Fibroblast of skin of scalp (primary cell): ENCODE data around the gene PIGK. TPM values are rescaled to one million over a fixed set of nuclear protein-coding genes. Genes with fewer than 3 reads are reported as not detected.
A peak's percentile ranks its signal among the peaks of the same experiment; 100 is the strongest.
"Not testable (repeated sequence)": the region's sequence is repeated elsewhere in the genome, so short reads cannot be mapped to it uniquely, and the experiment has no call there.

ENCODE experiments used
- DNase-seq: peaks from one replicate; pipeline ENCODE4 v3.0.0-alpha.2; 2013
- polyA plus RNA-seq, 2 experiments: library from polyadenylated mRNA; unstranded; fragments of 120-200 nt; gene quantifications; one replicate each; pipeline ENCODE4 v1.2.1, GENCODE V29; 2013; ENCODE audit not compliant: insufficient read length in 2 of 2

The PIGK gene
- 44.8 TPM for polyA plus RNA-seq (2013, experiment 1 of 2; ENCODE audit: insufficient read length)
- polyA plus RNA-seq (2013, experiment 2 of 2; ENCODE audit: insufficient read length): 45.9 TPM

DNA sequence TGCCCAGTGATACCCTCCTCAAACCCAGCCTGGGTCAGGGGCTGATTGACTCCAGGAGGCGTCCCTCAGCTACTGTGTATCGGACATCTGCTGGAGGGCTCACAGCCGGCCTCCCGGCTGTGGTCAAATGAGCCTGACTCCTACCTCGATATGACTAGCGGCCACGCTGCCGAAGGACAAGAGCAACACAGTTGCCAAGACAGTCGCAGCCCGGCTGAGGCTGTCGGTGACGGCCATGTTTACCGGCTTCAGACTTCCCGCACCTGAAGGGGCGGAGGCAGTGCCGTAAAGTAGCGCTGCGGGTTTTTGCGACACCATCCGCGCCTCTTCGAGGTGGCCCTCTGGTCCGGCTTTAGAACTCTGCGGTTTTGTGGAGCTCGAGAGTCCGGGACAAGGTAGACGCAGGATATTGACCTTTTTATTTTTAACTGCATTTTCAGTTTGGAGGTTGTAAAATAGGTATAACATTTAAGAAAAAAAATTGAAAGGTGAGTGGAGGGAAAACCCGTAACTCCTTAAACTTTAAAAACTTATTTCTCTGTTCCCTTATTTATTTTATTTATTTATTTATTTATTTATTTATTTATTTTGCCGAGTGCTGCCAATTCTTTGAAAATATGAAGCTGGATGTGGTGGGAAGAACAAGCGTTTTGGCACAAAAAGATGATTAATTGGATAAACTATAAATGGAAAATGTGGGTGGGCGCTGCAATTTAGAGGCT, at the start of gene PIGK:
TSS of gene PIGK (minus strand) at position 265 of the 722 bp plus-strand sequence. CDS start at position 237, 28 bp downstream.
- peak; percentile 83 for DNase-seq

DNA sequence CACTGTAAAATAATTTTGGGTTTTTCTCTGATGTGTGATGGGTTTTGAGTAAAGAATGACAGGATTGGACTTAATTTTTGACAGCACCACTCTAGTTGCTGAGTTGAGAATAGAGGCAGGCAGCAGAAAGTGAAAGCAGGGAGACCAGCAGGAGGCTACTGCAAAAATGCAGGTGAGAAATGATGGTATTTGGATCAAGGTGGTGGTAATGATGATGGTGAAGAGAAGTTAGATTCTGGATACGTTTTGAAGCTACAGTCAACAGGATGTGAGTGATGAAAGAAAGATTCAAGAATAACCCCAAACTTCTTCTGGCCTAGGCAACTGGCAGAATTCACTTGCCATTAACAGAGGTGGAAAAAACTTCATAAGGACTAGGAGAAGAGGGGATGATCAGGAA, 47.8 kb upstream of the PIGK start:
- DNase-seq: no peak

DNA sequence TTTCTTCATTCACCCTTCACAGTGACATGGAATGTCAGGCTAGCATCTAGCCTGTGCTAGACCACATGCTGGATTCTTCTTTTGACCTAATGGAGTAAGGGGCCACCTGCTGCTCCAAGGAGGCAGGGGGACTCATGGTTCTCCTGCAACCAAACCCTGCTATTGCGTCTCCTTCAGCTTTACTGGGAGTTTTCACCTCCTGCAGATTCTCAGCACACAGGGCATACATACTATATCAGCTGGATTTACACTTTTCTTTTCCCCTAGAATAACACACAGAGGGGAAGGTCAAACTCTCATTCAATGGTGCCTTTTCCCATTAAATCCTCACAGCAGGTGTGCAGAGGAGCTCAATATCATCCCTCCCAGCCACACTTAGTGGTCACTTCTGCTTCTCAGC, 46.0 kb upstream of the PIGK start:
- DNase-seq: no peak

DNA sequence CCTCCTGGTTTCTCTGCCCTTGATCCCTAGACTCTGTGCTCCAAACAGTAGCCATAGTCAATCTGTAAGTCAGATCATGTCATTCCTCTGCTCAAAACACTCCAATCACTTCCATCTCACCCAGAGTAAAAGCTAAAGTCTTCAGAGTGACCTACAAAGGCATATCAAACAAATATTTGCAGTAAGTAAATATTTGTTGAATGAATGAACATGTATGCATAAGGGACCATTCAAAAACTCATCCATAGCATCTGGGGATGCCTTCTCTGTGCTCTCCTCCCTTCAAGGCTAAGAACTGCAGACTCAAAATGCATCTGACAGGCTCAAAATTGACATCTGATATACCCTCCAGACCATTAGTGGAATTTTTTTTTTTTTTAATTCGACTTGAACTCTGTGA, 44.5 kb upstream of the PIGK start:
- no peak for DNase-seq

DNA sequence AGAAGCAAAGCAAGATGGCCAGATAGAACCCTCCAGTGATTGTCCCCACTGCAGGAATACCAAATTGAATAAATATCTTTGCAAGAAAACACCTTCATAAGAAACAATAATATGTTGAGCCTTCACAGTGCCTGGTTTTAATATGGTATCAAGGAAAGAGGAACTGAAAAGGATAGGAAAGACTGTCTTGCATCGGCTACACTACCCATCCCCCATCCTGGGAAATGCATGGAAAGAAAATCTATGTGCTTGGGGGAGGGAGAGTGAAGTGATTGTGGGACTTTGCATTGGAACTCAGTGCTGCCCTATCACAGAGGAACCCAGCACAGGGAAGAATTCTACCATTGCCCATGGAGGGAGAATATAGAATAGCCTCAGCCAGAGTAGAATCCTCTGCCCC, 34.0 kb upstream of the PIGK start:
- no peak for DNase-seq

DNA sequence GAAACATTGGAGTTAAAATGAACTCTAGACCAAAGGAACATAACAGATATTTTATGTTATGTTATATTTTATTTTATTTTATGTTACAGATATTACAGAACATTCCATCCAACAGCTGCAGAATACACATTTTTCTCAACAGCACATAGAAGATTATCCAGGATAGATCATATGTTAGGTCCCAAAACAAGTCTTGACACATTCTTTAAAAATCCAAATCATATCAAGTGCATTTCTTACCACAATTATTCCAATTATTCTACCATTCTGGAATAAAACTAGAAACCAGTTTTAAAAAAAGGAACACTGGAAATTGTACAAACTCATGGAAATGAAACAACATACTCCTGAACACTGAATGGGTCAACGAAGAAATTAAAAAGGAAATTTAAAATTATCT, 30.9 kb upstream of the PIGK start:
- no peak for DNase-seq

DNA sequence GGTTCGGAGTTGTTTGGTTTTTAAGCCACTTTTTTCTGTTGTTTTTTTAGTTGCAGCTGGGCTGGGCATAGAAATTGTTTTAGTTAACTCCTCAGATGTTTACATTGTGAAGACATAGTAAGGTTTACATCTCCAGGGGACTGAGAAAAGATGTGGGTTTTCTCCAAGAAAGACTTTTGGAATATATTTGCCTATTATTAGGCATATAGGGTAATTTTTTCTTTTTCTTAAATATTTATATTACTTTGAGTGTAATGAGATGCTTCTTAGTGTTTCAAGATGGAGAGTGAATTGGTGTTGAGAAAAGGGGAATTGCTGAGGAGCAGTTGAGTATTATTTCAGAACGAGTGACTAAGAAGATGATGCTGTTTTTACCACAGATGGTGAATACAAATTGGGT, 26.6 kb upstream of the PIGK start:
- DNase-seq: no peak

DNA sequence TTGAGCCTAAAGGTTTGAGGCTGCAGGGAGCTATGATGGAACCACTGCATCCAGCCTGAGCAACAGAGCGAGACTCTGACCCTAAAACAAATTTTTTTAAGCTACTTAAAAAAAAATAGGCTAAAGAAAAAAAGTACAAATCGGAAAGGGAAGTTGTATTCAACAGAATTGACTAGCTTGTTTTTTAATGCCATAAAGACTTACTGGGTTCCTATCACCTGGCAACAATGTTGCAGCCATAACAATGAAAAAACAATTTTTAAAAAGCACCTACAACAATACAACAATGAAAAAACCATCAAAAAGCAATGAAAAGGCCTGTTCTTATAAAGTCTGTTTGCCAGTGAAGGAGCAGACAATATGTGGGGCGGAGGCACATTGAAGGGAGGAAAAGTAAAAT, 20.1 kb upstream of the PIGK start:
- DNase-seq: no peak

DNA sequence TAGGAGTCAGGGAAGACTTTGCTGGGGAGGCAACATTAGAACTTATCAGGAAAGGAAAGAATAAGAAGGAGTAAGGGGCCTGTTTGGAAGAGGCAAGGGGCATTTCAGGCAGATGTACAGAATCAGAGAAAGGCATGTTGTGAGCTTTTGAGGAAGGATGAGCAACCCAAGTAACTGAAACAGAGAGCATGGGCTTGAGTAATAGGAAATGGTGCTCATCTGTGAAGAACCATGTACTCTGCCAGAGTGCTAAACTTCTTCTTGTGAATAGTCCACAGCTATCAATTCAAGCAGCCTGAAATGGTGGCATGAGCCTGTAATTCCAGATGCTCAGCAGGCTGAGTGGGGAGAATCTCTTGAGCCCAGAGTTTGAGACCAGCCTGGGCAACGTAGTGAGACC, 19.2 kb upstream of the PIGK start:
- DNase-seq: no peak

DNA sequence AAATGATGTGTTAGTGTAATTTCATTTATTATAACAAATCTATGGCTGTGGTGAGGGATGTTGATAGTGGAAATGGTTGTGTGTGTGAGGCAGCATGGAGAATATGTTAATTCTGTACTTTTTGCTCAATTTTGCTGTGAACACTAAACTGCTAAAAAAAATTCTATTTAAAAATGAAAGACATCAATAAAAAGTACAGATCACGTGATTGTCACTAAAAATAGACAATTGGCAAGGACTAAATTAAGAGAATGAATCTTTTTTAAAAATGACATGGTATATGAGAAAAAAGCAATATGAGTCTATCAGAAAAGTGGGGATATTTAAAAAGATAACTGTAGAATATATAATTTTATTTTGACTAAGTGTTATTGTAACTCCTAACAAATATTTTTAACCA, 15.7 kb upstream of the PIGK start:
- DNase-seq: no peak

DNA sequence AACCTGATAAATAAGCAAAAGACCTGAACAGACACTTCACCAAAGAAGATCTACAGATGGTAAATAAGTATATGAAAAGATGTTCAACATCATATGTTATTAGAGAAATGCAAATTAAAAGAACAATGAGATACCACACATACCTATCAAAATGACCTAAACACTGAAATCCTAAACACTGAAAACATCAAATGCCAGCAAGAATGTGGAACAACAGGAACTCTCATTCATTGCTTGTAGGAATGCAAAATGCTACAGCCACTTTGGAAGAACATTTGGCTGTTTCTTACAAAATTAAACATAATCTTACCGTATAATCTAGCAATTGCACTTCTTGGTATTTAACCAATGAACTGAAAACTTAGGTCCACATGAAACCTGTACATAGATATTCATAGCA, 14.9 kb upstream of the PIGK start:
- no peak for DNase-seq

DNA sequence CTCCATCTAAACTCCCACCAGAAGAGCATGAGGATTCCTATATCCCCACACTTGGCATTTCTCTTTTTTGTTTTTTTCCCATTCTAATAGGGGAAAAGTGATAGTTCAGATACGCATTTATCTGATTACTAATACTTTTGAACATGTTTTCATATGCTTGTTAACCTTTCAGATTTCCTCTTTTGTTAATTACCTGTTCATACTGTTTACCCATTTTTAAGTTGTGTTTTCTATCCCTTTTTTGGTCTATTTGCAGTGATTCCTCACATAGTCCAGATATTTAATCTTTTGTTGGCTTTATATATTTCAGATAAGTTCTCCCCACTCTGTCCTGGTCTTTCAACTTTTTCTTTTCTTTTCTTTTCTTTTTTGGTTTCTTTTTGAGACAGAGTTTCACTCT, 13.6 kb upstream of the PIGK start:
- no peak for DNase-seq

DNA sequence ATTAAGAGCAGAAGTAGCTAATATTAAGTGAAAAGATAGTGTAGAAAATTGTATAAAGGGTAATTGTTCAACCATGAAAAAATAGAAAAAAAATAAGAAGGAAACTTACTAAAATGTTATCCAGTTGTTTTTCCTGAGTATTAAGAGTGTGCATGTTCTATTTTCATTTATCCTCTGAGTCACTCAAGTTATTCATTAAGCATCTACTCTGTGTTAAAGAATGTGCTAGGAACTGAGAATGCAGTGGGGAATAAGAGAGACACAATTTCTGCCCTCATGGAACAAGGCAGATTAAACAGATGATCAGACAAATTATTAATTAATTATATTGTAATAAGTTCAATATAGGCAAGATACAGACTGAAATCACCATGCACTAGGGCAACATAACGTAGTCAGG, 10.8 kb upstream of the PIGK start:
- peak; percentile 37 for DNase-seq

DNA sequence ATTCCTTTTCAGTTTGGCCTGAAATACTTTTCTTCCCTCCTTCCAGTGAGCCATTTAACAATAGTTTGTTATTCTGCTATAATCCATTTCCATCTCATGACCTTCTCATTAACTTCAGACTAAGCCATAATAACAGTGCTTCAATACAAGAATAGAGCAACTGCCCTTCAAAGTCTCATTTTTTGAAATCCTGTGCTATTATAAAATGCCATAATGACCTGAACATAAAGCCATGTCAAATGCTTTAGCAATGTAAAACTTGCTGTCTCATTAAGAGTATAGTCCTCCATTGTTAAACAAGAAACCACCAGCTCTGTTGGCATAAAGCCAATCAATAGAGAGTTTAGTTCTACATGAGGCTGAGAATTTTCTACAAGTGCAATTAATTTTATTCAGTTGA, 9.6 kb upstream of the PIGK start:
- DNase-seq: no peak

DNA sequence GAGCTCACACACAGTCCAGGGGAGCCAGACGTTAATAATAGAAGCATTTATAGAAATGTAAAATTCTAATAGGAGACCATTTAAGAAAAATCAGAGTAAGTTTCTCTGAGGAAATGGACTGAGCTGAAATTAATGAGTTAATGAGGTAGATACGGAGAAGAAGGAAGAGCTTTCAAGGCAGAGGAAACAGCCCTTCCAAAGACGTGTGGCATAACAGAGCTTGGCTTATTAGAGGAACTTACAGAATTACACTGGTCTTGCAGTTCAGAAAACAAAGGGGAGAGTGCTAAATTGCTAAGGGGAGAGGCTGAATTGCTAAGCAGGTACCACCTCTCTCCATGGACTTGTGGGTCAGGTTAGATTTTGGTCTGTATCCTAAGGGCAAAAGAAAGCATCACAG, 8.2 kb upstream of the PIGK start:
- no peak for DNase-seq

DNA sequence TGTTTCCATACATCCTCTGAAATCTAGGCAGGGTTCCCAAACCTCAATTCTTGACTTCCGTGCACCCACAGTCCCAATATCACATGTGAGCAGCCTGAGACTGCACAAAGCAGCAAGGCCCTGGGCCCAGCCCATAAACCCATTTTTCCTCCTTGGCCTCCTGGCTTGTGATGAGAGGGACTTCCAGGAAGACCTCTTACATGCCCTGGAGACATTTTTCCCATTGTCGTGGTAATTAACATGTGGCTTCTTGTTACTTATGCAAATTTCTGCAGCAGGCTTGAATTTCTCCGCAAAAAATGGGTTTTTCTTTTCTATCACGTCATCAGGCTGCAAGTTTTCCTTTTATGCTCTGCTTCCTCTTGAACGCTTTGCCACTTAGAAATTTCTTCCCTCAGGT, 3.3 kb upstream of the PIGK start:
- DNase-seq: no peak

DNA sequence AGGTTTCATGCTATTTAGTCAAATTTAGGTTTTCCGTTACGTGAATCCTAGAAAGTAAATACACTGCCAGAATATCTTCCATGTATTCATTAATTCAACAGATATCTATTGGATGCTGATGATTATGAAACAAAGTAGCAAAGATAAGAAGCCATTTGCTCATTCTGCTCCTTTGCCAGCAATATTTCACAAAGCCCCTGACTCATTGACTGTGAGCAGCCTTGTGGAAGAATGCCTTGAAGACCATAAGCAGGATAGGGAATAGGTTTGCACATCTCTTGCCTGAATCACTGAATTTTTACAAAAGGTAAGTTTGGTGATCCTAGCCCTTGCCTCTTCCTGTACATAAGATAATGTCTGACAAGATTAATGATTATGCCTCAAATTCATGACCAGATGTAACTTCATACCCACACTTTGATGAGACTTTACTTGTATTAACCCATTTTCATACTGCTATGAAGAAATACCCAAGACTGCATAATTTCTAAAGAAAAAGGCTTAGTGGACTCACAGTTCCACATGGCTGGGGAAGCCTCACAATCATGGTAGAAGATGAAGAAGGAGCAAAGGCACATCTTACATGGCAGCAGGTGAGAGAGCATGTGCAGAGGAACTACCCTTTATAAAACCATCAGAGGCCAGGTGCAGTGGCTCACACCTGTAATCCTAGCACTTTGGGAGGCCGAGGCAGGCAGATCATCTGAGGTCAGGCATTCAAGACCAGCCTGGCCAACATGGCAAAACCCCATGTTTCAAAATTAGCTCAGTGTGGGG, 1.6 kb upstream of the PIGK start:
- peak; percentile 20 for DNase-seq

DNA sequence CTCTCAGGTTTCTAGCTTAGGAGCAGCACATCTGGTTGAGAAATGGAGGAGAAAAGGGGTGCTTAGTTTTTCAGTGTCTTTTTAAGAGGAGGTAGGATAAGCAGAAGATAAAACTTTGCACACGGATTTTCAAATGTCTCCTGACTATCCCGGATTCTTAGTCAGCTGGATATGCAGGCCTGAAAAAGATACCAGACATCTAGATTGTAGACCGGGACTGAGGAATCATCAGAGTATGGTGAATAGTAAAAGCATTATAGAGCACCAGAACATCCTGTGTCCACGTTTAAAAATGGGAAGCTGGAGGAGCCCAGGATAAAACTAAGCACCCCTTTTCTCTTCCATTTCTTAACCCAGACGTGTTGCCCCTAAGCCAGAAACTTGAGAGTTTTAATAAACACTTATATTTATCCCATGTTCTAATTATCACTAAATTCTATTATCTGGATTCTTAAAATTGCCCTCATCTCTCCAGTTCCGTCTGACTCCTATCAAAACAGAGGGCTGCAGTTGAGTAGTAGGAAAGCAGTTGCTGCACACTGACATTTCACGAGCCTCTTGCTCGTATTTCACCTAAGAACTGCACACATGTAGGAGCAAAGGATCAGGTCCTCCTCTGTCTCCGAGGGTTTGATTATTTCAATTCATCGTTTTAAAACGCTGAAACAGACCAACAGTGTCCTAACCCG, 609 bp downstream of the PIGK start:
- no peak for DNase-seq

DNA sequence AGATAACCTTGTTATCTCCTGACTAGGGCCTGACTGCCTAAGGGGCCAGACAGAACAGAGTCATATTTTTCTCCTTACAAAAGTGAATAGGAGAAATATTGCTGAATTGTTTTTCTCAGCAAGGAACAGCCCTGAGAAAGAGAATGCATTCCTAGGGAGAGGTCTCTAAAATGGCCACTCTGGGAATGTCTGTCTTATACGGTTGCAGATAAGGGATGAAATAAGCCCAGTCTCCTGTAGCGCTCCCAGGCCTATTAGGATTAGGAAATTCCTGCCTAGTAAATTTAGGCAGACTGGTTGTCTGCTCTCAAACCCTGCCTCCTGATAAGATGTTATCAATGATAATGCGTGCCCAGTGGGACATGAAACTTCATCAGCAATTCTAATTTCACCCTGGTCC, 15.2 kb downstream of the PIGK start:
- not testable (repeated sequence) for DNase-seq

DNA sequence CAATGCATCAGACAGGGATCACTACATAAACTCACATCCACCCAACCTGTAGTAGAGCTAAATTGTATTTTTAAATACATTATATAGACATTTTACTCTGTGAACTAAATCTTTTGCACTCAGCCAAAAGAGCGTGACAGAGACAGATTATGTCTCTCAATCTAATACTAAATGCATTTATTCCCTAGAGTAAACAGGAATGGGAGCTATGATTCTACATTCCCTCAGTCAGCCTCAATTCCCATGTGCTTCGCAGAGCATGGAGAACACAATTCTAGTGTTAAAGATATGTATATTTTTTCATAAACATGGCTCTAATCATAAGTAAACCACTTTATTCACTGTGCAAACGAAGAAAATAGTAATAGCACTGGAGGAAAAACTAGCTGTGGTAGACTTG, 16.5 kb downstream of the PIGK start:
- peak; percentile 86 for DNase-seq

DNA sequence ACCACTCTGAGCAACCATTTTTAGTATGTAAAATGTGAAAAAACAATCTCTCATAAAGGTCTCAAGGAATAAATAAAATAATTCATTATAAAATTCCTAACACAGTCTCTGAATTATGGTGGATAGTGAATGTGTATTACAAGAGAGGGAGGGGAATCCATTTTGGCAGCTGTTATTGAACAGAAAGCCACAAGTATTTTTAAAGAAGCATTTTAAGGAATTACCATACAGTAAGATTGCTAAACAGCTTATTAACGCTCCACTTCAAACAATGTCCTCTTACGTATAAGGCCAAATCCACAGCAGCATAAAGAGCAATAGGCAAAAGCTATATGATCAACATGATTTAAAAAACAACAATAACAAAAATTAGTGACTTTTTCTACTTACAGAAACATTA, 18.4 kb downstream of the PIGK start:
- peak; percentile 26 for DNase-seq

DNA sequence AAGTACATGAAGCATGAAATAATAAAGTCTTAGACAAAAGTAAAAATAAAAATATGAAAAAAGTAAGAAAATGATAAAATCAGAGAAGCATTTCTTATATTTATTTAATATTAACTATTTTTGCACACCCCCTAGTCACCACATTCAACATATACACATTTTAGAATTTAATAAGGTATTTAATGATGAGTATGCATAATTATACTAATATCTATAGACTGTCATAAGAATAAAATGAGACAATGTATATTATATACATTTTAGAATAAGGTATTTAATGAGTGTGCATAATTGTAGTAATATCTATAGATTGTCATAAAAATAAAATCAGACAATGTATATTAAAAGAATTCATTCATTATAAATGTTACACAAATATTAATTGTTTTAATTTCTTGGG, 18.9 kb downstream of the PIGK start:
- DNase-seq: no peak

DNA sequence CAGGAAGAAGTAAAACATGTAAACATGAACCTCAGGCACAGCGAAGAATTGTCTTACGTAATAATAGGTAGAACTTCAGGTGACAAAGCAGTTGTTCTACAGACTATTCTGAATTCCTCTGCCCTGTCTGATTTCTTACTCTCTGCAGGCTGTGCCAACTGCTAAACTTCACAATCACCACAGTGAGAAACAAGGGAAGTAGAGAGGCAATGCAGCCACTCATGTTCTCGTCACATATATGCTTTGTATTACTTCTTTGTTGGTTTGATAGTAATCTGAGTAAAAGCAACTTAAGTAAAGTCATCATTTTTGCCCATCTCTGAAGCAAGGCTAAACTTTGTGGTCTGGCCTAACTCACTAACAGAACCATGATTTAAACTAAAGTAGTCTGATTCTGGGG, 21.9 kb downstream of the PIGK start:
- no peak for DNase-seq

DNA sequence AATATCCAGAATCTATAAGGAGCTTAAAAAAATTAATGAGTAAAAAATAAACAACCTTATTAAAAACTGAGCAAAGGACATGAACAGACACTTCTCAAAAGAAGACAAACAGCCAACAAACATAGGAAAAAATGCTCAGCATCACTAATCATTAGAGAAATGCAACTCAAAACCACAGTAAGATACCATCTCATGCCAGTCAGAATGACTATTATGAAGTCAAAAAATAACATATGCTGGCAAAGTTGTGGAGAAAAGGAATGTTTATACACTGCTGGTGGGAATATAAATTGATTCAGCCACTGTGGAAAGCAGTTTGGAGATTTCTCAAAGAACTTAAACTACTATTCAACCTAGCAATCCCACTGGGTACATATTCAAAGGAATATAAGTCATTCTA, 25.3 kb downstream of the PIGK start:
- DNase-seq: peak; percentile 38
